K562 (cell line): Measurements from ENCODE around the gene RIPOR1. TPM values are rescaled to one million over a fixed set of nuclear protein-coding genes. Genes with fewer than 3 reads are reported as not detected.

Source experiments
- ARID4B ChIP-seq: sonication (generic); formaldehyde crosslinking; IDR thresholded peaks from 2 replicates; pipeline ENCODE4 v1.8.0; 2022; ENCODE audit warnings: mild to moderate bottlenecking, missing genetic modification reagents
- ARNT ChIP-seq, 2 experiments: fragments of 450-650 bp; IDR thresholded peaks; 2 replicates each; pipeline ENCODE4 v1.6.1; 2016; ENCODE audit warnings: mild to moderate bottlenecking in 1 of 2
- ATF3 ChIP-seq, 2 experiments: fragments of 450-650 bp in 1 of 2; sonication (generic) in 1 of 2; formaldehyde crosslinking in 1 of 2; IDR thresholded peaks in 1 of 2; conservative IDR thresholded peaks in 1 of 2; 2 replicates each; pipeline versions ENCODE4 v1.6.1 to v1.8.1; 2016 to 2023; ENCODE audit warnings: mild to moderate bottlenecking in 2 of 2, moderate library complexity in 2 of 2, inconsistent platforms in 1 of 2, missing genetic modification reagents in 1 of 2
- CREBBP ChIP-seq: IDR thresholded peaks from one replicate; pipeline ENCODE4 v1.6.1; 2012; ENCODE audit warnings: low read depth, mild to moderate bottlenecking, control low read depth, inconsistent platforms, low read length
- JUNB ChIP-seq: fragments of 450-650 bp; formaldehyde crosslinking; conservative IDR thresholded peaks from 2 replicates; pipeline ENCODE4 v1.4.0; 2020; ENCODE audit warnings: mild to moderate bottlenecking
- KAT7 ChIP-seq: sonication (generic); formaldehyde crosslinking; IDR thresholded peaks from 2 replicates; pipeline ENCODE4 v1.8.0; 2022; ENCODE audit warnings: missing genetic modification reagents, mild to moderate bottlenecking, borderline replicate concordance
- KLF16 ChIP-seq: IDR thresholded peaks from 2 replicates; pipeline ENCODE4 v1.6.1; 2016; ENCODE audit warnings: antibody characterized with exemption
- KLF6 ChIP-seq: fragments of 250-450 bp; sonication (Bioruptor Pico); IDR thresholded peaks from 2 replicates; pipeline ENCODE4 v1.4.0; 2020; ENCODE audit warnings: mild to moderate bottlenecking, moderate library complexity, borderline replicate concordance
- NFYB ChIP-seq: IDR thresholded peaks from 2 replicates; pipeline ENCODE4 v1.6.1; 2011; ENCODE audit warnings: mild to moderate bottlenecking, moderate library complexity; ENCODE audit not compliant: insufficient read length; ENCODE audit errors: extremely low read depth
- PHF21A ChIP-seq: fragments of 450-650 bp; IDR thresholded peaks from 2 replicates; pipeline ENCODE4 v1.6.1; 2017; ENCODE audit warnings: low read depth, borderline replicate concordance
- POLR2G ChIP-seq: fragments of 200-400 bp; formaldehyde crosslinking; IDR thresholded peaks from 2 replicates; pipeline ENCODE4 v1.6.1; 2017; ENCODE audit warnings: low read depth, mild to moderate bottlenecking, antibody characterized with exemption, low read length, moderate library complexity
- PTRF ChIP-seq: fragments of 450-650 bp; IDR thresholded peaks from 2 replicates; pipeline ENCODE4 v1.6.1; 2016; ENCODE audit warnings: mild to moderate bottlenecking, missing genetic modification characterization, missing compliant biosample characterization
- PTTG1 ChIP-seq: fragments of 450-650 bp; IDR thresholded peaks from 2 replicates; pipeline ENCODE4 v1.6.1; 2016; ENCODE audit warnings: low read depth, mild to moderate bottlenecking, missing genetic modification characterization, missing compliant biosample characterization
- RBM15 ChIP-seq: fragments of 200-400 bp; formaldehyde crosslinking; IDR thresholded peaks from 2 replicates; pipeline ENCODE4 v1.6.1; 2018; ENCODE audit warnings: mild to moderate bottlenecking, low read length, moderate library complexity; ENCODE audit not compliant: insufficient read depth
- ZNF232 ChIP-seq: sonication (generic); formaldehyde crosslinking; IDR thresholded peaks from 2 replicates; pipeline ENCODE4 v1.8.0; 2022; ENCODE audit warnings: mild to moderate bottlenecking, missing genetic modification reagents
- ZNF77 ChIP-seq: fragments of 250-450 bp; sonication (Bioruptor Pico); IDR thresholded peaks from 2 replicates; pipeline ENCODE4 v1.5.0; 2020
- polyA plus RNA-seq, 8 experiments: library from polyadenylated mRNA; depleted of rRNA in 4 of 8; stranded (reverse) in 5 of 8; unstranded in 3 of 8; fragments of >200 nt; fragmentation: Nextera tagmentation in 2 of 8; fragmentation: Illumina TruSeq in 1 of 8; extraction: Ambion mirVana in 2 of 8; extraction: Trizol in 1 of 8; gene quantifications; 2 replicates each; pipeline versions ENCODE4 v1.2.1 to v1.2.3, GENCODE V29; 2011 to 2014; ENCODE audit warnings: inconsistent platforms in 1 of 8, missing spikeins in 1 of 8
- total RNA-seq, 7 experiments: library from RNA; depleted of rRNA in 6 of 7; stranded (reverse); fragments of >200 nt in 6 of 7; fragmentation: Illumina TruSeq in 2 of 7; extraction: Trizol in 2 of 7; gene quantifications; 2 replicates each; pipeline versions ENCODE4 v1.2.1 to v1.2.3, GENCODE V29; 2011 to 2021; ENCODE audit warnings: low replicate concordance in 1 of 7
- TF ChIP-seq, protein P1 (sequence below): fragments of 250-450 bp; sonication (Bioruptor Pico); IDR thresholded peaks from 2 replicates; pipeline ENCODE4 v1.9.0; 2021; ENCODE audit warnings: mild to moderate bottlenecking
- TF ChIP-seq, protein P2 (sequence below): fragments of 250-450 bp; sonication (Bioruptor Pico); IDR thresholded peaks from 2 replicates; pipeline ENCODE4 v1.5.1; 2021; ENCODE audit warnings: mild to moderate bottlenecking

RIPOR1 gene
- total and polyA plus RNA-seq, 9 of the 15 experiments (the other 6 are each of a cell fraction or from before 2014, with no cell fraction given), result 0.36 to 31.1 (median 3.0) TPM

DNA sequence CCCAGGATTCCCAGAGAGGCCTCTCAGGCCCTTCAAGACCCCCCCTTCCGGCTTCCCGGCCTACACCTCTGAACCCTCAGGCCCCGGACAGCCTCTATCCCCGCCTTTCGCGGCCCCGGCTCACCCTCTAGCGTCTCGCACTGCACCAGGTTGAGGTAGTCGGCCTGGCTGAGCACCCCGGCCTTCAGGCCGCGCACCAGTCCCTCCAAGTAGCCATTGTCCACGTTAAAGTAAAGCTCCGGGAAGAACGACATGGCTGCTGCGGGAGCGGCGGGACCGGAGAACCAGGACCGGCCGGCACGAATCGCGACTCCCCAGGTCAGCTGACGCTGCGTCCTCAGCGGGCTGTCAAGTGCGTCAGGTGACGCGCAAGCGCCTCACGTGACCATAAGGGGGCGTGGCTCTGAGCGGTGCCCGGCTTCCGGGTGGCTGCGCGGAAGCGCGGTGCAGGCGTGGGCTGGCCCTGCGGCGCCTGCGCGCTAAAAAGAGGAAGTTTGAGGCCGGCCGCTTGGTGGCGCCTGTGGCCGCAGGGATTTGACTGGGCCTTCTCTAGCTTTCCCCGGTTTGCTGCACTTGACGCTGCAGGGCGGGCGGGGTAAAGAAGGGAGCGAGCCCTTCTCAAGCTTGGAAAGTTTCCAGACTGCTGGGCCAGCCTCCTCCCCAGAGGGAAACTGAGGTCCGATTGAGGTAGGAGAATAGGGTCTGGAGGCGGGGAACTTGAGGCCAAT, 47.6 kb upstream of the RIPOR1 start, which contains the start of gene ATP6V0D1 (continued):
- TF ChIP-seq, protein P1, sequence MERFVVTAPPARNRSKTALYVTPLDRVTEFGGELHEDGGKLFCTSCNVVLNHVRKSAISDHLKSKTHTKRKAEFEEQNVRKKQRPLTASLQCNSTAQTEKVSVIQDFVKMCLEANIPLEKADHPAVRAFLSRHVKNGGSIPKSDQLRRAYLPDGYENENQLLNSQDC (CRISPR knock-in tag), result no peak
- TF ChIP-seq PHF21A (no peak; the same call in 1 of the 2 replicates), NFYB (no peak), JUNB (no peak), KLF6 (CRISPR knock-in tag) (no peak), KLF16 (peak; percentile 66), CREBBP (no peak), ARID4B (CRISPR knock-in tag) (peak; percentile 100), ZNF77 (CRISPR knock-in tag) (no peak), ZNF232 (CRISPR knock-in tag) (no peak), ATF3 (IDR thresholded peaks at IDR 0.05) (peak; percentile 73), ATF3 (CRISPR knock-in tag; conservative IDR thresholded peaks at IDR 0.05) (peak; percentile 29; the same call in 1 of the 2 replicates), KAT7 (CRISPR knock-in tag) (no peak; the same call in 1 of the 2 replicates), PTTG1 (tag) (no peak), PTRF (tag) (no peak), POLR2G (peak; percentile 91), RBM15 (no peak), ARNT (IDR thresholded peaks at IDR 0.05) (no peak)
- TF ChIP-seq, protein P2, sequence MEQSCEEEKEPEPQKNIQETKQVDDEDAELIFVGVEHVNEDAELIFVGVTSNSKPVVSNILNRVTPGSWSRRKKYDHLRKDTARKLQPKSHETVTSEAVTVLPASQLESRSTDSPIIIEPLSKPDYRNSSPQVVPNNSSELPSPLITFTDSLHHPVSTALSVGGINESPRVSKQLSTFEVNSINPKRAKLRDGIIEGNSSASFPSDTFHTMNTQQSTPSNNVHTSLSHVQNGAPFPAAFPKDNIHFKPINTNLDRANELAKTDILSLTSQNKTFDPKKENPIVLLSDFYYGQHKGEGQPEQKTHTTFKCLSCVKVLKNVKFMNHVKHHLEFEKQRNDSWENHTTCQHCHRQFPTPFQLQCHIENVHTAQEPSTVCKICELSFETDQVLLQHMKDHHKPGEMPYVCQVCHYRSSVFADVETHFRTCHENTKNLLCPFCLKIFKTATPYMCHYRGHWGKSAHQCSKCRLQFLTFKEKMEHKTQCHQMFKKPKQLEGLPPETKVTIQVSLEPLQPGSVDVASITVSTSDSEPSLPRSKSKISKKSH (CRISPR knock-in tag), result no peak
